HG03159 (cell line): ENCODE measurements around the gene OXCT1.

Experiments used
- ATAC-seq: cut with Tn5 transposase; IDR thresholded peaks from one replicate; pipeline ENCODE4 v1.9.1; 2021; ENCODE audit warnings: mild to moderate bottlenecking, moderate library complexity; ENCODE audit not compliant: unreplicated experiment

Gene OXCT1

DNA sequence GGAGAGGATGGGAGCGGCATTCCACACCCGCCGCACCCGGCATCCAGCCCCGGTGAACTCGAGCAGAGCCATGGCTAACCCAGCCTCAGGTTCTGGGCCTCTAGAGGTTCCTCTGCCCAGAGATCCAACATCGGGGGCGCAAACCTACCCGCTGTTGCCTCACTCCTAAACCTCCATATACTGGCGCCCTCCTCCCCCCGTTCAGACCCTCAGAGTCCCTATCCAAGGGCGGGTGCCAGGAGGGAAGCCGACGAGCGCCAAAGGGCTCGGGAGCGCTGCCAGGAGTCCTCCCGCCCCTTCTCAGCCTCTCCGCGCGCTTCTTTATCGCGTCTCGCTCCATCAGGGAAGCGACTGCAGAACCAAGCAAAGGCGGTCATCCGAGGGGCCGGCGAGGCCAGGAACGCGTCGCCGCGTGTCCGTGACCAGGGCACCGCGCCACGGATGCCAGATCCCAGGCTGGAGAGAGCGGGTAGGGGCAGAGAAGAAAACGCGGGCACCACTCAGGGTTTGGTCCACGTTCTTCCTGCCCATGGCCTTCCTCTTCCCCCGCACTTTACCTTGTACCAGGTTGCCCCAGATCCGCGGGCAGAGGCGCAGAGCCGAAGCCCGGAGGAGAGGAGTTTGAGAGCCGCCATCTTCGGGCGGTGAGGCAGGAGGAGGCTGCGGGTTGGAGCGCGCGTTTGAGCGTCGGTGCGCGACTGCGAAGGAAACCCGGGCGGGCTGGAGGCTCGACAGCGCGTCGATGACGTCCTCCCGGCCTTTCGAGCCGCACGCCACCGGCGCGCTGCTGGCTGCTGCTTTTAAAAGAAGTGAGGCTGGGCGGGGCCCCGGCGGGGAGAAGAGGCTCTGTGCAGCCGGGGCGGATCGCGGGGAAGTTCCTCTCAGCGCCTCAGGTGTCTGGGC lies at the start of gene OXCT1:
Gene OXCT1 (minus strand): TSS at position 702 of the 903 bp plus-strand sequence. CDS start 67 bp downstream, at position 635.
- peak; percentile 93 for ATAC-seq

DNA sequence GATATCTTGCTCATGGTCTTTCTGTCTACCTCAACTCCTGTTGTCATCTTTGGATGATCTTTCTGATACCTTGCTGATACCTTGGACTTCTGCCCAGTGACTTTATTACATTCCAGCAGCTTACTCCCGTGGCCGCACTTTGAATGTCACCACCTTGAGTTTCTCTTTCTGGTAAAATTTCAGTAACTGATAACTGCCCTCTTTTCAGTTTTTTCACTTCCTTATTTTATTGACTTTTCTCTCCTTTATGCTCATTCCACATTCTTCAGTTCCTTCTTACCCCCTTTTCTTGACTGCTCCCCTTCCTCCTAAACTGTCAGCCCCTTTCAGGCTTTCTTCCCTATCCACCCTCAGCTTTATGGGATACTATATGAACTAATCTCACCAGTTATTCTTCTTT lies 47.9 kb upstream of the OXCT1 start:
- ATAC-seq, result peak; percentile 67

DNA sequence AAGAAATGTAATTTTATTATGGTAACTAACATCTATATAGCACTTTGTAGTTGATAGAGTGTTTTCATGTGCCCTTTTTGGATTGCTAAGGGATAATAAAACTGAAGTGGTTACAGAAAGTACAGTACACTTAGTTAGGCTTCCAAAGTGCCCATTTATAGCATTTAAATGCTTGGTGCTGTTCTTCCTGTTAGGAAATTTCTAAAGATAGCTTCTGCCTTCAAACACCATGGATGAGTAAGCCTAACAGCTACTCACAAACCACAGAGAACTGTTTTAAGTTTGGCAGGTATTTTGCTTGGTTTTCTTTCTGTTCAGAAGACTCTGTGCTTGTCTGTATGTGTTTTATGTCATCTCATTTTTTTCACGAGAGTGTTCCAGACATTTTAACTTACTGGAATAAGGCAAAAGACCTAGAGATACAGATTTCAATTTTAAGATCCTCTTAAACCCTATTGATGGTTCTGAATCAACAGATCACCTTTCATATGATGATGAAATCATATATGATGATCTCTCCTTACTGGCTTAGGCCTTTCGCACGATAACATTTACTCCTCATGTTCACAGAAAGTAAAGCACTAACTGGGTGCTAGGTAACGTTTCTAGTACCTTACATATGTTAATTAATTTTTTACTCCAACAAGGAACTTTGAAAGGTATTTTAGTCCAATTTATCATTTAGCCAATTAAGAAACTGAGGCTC lies 38.3 kb upstream of the OXCT1 start:
- ATAC-seq, result no peak

DNA sequence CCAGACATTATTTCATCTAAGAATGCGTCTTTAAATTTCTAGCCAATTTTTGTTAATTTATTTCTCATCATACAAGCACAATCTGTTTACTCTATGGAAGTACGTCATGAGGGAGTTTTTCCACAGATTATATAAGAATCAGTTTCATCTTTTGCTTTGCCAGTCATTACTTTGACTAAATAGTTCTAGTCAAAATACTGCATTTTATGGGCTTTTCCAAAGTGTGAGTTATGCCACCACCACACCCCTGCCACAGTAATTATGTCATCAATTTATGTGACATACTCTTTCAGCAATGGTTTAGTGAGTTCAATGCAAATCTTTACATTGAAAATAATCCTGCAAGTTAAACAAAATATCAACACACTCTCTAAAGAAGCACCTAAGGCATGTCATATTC lies 35.9 kb upstream of the OXCT1 start:
- ATAC-seq, result no peak

DNA sequence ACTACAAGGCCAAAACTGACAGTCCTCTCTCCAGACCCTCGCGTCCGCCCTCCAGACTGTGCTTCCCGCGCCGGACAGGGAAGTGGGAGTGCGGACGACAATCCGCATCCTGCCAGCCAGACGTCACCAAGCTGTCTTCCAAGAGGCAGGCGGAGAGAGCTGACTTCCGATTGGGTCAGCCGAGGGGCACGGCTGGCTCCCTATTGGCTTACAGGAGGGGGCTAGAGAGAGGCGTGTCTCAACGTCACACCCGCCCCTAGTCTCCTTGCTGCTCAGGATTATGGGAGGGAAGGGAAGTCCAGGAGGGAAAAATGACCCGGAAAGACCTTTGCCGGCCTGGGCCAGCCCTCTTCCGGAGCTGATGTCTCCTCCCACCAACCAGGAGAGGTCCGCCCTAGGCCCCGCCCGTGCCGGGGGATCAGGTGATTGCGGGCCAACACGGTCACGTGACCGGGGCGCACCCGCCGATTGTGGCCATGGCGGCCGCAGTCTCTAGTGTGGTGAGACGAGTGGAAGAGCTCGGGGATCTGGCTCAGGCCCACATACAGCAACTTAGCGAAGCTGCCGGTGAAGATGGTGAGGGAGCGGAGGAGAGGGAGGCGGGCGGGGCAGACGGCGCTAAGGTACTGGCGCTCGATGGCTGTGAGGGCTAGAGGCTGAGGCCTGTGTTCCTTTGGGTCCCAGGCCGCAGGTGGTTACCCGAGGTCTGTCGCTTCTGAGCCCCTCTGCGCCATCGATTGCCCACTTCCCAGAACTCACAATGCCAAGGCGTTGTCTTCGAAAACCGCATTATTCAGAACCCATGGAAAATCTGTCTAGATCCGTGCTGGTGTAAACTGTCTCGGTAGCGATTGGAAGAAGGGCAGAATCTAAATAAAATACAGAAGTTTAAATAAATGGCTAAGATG lies 33.9 kb upstream of the OXCT1 start, which contains the start of gene RIMOC1:
Gene RIMOC1 (plus strand): TSS at position 453 of the 908 bp plus-strand sequence. CDS start 24 bp downstream, at position 477.
- ATAC-seq, result peak; percentile 99

DNA sequence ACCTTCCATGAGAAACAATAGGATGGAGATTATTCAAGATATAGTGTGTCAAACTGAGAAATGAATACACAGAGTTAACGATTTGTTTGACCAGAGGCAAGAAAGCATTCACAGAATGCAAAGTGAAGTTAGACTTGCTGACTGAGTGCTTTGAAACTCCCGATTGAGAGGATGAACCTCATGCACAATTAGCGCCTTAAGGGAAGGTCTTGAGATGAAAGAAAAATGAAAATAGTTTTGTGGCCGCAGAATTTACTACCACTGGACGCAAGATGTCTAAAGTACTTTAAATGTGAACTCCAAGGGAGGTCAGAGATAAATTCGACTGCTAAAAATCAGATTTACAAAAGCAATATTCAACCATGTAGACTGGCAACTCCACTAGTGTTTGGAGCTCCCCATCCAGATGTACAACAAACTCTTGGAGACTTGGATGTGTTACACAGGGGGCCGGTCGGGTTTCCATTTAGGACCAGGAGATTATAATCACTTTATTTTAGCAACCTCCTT lies 33.2 kb upstream of the OXCT1 start:
- ATAC-seq, result no peak

DNA sequence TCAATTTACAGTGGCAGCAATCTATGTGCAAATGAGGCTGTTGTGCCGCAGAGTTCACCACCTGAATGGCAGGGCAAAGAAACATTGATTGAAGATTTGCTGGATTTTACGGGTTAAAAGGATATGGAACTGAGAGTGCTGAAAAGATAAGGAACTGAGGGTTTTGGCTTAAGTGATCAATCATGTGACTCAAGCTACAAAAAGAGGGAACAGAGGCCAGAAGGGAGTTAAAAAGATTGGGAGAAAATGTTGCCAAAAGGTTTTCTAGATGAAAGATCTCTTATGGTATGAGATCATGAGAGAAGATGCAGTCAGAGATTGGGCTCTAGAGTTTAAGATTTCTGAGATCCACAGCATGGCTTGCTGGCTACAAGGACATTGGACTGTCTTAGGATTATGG lies 26.0 kb upstream of the OXCT1 start:
- no peak for ATAC-seq

DNA sequence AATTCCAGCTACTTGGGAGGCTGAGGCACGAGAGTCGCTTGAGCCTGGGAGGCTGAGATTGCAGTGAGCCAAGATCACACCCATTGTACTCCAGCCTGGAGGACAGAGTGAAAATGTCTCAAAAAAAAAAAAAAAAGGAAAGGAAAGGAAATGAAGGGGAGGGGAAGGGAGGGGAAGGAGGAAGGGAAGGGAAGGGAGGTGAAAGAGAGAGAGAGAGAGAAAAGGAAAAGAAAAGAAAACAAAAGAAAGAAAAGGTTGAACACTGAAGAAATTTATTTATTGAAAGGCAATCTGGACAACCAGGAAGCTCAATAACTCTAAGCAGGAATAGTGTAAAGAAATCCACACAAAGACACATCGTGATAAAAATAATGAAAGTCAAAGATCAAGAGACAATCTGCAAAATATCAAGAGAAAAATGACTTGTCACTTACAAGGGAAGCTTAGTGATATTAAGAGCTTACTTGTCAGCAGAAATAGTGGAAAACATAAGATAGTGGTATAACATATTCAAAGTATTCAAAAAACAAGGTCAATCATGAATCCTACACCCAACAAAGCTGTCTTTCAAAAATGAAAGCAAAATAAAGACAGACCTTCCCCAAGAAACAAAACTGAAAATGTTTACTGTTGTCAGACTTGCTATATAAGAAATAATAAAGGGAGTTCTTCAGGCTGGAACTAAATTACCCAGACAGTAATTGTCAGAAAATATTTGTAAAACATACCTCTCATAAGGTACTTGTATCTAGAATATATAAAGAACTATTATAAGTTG lies 23.0 kb upstream of the OXCT1 start:
- peak; percentile 62 for ATAC-seq

DNA sequence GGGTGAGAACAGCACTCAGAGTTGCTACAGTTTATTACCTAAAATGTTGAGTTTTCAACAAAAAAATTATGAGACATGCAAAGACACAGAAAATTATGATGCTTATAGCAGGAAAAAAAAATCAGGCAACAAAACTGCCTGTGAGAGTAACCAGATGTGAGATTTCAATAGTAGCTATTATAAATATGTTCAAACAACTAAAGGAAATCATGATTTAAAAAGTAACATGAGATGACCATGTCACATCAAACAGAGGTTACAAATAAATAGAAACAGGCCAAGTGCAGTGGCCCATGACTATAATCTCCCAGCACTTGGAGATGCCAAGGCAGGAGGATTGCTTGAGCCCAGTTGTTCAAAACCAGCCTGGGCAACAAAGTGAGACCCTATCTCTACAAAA lies 21.8 kb upstream of the OXCT1 start:
- no peak for ATAC-seq

DNA sequence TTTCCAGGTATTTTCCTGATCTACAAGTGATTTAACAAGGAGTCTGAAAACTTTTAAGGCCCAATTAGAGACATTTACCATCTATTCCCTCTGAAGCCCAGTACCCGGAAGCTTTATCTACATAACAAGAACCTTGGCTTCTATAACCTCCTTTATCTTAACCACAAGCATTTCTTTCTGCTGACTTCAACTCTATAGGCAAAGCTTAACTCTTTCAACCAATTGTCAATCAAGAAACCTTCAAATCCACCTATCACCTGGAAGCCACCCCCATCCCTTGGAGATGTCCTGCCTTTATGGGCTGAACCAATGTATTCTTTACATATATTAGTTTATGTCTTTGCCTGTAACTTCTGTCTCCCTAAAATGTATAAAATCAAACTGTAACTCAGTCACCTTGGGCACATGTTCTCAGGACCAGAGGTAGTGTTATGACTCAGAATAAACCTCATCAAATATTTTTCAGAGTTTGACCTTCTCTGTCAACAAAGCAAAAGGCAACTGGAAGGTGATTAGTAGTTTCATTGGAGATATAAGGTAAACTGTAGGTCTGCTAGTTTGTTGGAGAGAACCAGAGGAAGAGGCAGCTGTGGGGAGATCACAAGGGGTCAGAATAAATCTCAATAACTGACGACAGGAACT lies 21.0 kb upstream of the OXCT1 start:
- peak; percentile 62 for ATAC-seq

DNA sequence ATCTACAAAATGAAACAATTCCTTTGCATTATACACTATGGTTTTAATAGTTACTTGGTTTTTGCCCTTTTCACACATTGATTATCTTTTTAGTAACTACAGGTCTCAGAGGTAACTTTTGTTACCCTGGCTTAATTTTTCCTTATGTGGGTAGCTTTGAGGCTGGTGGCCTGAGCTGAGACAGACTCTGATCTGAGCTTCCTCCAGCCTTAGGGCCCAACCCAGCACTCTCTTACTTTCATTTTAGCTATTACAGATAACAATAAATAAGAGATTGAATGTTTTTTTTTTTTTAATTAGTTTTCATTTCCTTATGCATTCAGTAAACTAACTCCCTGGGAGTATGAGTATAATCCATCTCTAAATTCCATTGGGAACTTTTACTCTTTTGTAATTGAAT lies 15.1 kb upstream of the OXCT1 start:
- ATAC-seq, result no peak

DNA sequence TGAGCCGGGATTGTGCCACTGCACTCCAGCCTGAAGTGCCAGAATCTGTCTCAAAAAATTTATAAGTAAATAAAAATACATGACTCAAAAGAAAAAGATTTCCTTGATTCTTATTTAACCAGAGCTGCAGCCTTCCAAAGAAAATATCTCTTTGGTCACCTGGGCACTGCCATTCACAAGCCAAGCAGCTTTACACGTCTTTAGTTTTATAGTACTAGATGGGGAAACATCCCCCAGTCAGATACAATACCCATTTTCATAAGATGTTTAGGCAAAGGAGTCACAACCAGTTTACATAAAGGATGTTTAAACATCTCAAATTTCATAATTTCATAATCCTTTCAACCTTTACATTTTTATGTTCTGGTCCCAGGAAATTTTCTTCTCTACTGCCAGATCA lies 13.7 kb upstream of the OXCT1 start:
- no peak for ATAC-seq

DNA sequence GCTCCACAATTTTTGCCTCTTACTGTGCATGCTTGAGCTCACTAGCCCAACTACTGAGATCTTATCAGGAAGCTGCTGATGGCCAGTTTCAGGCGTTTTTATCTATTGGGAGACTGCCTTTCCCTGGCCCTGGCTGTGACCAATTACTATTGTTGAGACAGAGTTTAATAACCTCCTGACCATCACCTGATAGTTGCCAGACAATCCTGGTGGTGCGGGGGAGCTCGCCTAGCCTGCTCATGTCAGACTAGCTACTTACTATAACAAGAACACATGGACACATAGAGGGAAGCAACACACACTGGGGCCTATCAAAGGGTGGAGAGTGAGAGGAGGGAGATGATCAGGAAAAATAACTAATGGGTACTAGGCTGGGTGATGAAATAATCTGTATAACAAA lies 13.0 kb upstream of the OXCT1 start:
- no peak for ATAC-seq

DNA sequence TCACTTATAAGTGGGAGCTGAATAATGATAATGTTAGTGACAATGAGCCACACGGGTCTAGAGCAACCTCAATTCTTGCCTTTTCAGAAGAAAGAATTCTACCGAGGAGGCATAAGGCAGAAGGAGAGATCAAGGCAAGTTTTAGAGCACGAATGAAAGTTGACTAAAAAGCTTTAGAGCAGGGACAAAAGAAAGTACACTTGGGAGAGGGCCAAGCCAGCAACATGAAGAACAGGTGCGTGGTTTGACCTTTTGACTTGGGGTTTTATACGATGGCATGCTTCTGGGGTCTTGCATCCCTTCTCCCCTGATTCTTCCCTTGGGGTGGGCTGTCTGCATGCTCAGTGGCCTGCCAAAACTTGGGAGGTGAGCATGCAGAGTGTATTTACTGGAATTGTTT lies 12.5 kb upstream of the OXCT1 start:
- ATAC-seq, result no peak

DNA sequence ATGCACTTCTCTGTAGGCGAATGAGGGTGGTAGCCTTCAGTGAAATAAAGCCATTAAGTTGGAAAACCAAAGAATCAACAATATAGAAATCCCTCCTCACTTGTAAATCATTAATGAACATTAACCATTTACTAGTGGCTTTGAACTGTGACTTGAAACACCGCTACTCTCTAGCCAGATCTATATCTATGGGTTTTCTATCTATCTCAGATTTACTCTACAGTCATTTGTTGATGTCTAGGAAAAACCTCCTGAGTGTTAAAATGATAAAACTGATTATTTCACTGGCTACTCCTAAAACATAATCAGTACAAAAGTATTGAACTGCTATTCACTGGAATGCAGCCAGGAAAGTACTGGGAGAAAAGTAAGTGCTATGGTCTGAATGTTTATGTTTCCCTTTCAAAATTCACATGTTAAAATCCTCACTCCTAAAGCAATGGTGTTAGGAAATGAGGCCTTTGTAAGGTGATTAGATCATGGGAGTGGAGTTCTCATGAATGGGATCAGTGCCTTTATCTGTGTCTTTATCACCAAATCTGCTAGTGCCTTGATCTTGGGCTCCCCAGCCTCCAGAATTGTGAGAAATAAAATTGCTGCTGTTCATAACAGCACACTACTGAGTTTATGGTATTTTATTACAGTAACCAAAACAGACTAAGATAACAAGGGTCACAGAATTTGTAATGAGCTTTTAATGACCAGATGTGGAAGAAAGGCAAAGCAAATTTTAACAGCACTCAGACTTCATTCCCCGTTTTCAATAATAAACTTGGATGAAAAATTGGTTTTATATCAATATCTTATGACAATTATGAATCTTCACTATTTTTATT lies 8.6 kb upstream of the OXCT1 start:
- peak; percentile 85 for ATAC-seq

DNA sequence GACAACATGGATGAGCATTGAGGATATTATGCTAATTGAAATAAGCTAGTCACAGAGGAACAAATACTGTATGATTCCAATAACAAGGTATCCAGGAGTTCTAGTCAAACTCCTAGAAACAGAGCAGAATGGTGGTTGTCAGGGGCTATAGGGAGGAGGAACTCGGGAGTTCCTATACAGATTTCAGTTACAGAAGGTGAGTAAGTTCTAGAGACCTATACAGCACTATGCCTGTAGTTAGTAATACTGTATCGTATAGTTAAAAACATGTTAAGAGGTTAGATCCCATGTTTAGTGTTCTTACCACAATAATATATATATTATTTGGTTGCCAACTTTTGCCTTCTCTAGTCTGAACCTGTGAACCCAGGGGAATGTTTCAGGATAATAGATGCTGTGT lies 7.9 kb upstream of the OXCT1 start:
- peak; percentile 49 for ATAC-seq

DNA sequence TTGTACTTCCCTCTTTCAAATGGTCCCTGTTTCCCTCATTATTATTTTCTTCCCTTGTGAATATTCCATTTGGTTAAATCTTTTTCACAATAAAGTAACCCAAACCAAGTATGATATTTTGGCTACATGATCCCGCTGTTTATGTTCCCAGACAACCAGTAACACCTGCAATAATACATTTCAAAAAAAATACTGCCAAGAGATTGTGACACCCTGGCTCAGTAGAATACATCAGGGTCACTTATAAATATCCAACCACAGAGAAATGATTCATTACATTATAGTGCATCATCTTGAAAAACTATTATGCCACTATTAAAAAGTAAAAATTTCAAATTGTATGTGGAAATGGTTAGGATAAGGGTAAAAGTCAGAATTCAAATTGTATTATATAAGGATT lies 7.2 kb upstream of the OXCT1 start:
- no peak for ATAC-seq

DNA sequence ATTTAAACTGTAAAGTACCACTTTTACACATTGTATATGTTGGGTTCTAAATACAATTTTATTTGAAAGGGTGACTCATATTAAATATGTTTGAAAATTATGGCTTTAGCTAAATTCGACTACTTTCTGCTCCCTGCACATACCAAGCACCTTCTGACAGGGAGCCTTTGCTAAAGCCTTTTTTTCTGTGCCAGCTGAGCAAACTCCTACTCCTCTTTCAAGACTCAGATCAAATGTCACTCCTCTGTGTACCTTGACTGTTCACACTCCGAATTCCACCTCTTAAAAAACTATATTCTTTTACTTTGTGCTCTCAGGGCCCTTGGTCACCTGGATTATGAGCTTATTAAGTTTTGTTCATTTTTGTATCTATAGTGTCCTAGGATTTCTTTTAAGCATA lies 6.5 kb upstream of the OXCT1 start:
- ATAC-seq, result no peak

DNA sequence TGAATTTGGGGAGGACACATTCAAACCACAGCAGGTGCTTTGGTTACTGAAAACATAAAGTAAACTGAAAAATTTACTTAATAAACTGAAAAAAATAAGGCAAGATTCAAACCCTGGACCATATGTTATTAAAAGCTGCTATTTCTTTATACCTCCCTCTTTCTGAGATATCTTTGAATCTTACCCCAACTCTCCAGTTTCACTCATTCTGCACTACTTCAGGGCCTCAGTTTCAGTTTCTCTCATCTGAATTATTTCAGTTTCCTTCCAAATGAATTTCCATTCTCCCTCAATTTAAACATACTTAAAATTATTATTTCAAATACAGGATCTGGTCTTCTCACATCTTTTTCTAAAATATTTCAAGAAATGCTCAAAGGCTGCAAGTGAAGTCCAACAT lies 4.9 kb upstream of the OXCT1 start:
- no peak for ATAC-seq
